ENCODE measurements around the gene TRIM2.

GRCh38 chr4:153257151-153257620, 52.9 kb downstream of the TRIM2 start:
- TF ChIP-seq POLR2A (IDR thresholded peaks at IDR 0.05) (no peak), CTCF (IDR thresholded peaks at IDR 0.05) (no peak)

Data from body of pancreas (tissue), 4 donors.